IMR-90 (cell line): ENCODE measurements around the gene PPP1R3E.

Experiments used
- BHLHE40 ChIP-seq: fragments of 150-350 bp; IDR thresholded peaks from 2 replicates; pipeline ENCODE4 v1.6.1; 2016; ENCODE audit warnings: mild to moderate bottlenecking, low read depth, low read length
- CEBPB ChIP-seq: IDR thresholded peaks from 2 replicates; pipeline ENCODE4 v1.6.1; 2012; ENCODE audit warnings: low read depth, low read length, improper control_type of control experiment
- CTCF ChIP-seq: conservative IDR thresholded peaks from 2 replicates; pipeline ENCODE4 v1.5.1; 2012; ENCODE audit warnings: mild to moderate bottlenecking, low read depth, low read length, improper control_type of control experiment
- POLR2A ChIP-seq: IDR thresholded peaks from 2 replicates; pipeline ENCODE4 v1.6.1; 2012; ENCODE audit warnings: mild to moderate bottlenecking, low read depth, low read length
- USF2 ChIP-seq: fragments of 150-350 bp; IDR thresholded peaks from 2 replicates; pipeline ENCODE4 v1.6.1; 2017; ENCODE audit warnings: mild to moderate bottlenecking, antibody characterized with exemption, low read length, low read depth

- TF ChIP-seq CTCF, result no peak
- no peak for TF ChIP-seq POLR2A
- no peak for TF ChIP-seq BHLHE40
- no peak for TF ChIP-seq CEBPB
- no peak for TF ChIP-seq USF2
Observed at GRCh38 chr14:23316300-23316699, 13.6 kb upstream of the PPP1R3E start.
